ENCODE results near the gene ZNF622. TPM values are rescaled to one million over a fixed set of nuclear protein-coding genes. Genes with fewer than 3 reads are reported as not detected.

Gene ZNF622
- total and polyA plus RNA-seq, 2 of the 13 experiments (the other 11 are each of a cell fraction or from before 2014, with no cell fraction given), result 12.1 to 44.7 TPM

- TF ChIP-seq ZNF512 (CRISPR knock-in tag; IDR thresholded peaks at IDR 0.05) (no peak), ZNF879 (CRISPR knock-in tag; IDR thresholded peaks at IDR 0.05) (no peak), SP5 (CRISPR knock-in tag; IDR thresholded peaks at IDR 0.05; ENCODE audit: borderline replicate concordance, low read depth) (no peak), AGO1 (IDR thresholded peaks at IDR 0.05; ENCODE audit: low read depth, low read length, poor library complexity, severe bottlenecking) (no peak), SAFB2 (CRISPR knock-in tag; IDR thresholded peaks at IDR 0.05; ENCODE audit: borderline replicate concordance, low read depth) (no peak), NR2F2 (IDR thresholded peaks at IDR 0.05; ENCODE audit: borderline replicate concordance, low read depth) (no peak), RXRB (CRISPR knock-in tag; IDR thresholded peaks at IDR 0.05; ENCODE audit: borderline replicate concordance) (no peak), SMARCE1 (IDR thresholded peaks at IDR 0.05; ENCODE audit: borderline replicate concordance) (no peak)
Measured at GRCh38 chr5:16480821-16481538, 15.4 kb upstream of the ZNF622 start (continued).

GRCh38 chr5:16480144-16480543 lies 14.5 kb upstream of the ZNF622 start:
- no peaks in the 10 kb centered on the region for H3K79me2 ChIP-seq (ENCODE audit: insufficient read depth, low read length)
- CTCF ChIA-PET (ENCODE audit: low intra/inter-chr PET ratio, low total read pairs), result no interaction called here
- H2AFZ ChIP-seq (ENCODE audit: low read length), result no peak overlapping the region
- DNase-seq (ENCODE audit: low spot score) (no peak), FAIRE-seq (no peak), ATAC-seq (no peak)
- POLR2A ChIA-PET, result no interaction called here
- no peak overlapping the region for H3K4me3 ChIP-seq (replicated peaks in 1 of 3; ENCODE audit: insufficient read depth in 1 of 3, low read depth in 2 of 3, low read length in 3 of 3)
- no TSS peak for BruUV-seq (replicated peaks)
- no peaks in the 10 kb centered on the region for H3K9me3 ChIP-seq (ENCODE audit: low read length)
- TF ChIP-seq ZNF841 (CRISPR knock-in tag; IDR thresholded peaks at IDR 0.05; ENCODE audit: borderline replicate concordance) (no peak), HIVEP1 (CRISPR knock-in tag; IDR thresholded peaks at IDR 0.05) (no peak), ZNF644 (CRISPR knock-in tag; IDR thresholded peaks at IDR 0.05; ENCODE audit: low read depth) (no peak), ZFP62 (CRISPR knock-in tag; IDR thresholded peaks at IDR 0.05) (no peak), KAT2B (IDR thresholded peaks at IDR 0.05; ENCODE audit: borderline replicate concordance, low read depth, low read length) (no peak), ZBTB26 (CRISPR knock-in tag; IDR thresholded peaks at IDR 0.05; ENCODE audit: borderline replicate concordance) (no peak)
- no peaks in the 10 kb centered on the region for H3K36me3 ChIP-seq (replicated peaks in 1 of 2; ENCODE audit: control insufficient read depth in 1 of 2, insufficient read depth in 2 of 2, low read length in 2 of 2)
- H3K4me2 ChIP-seq (ENCODE audit: low read depth, low read length), result no peak overlapping the region
- H3K27ac ChIP-seq (ENCODE audit: extremely low read length, insufficient read depth, low read length), result no peak overlapping the region
- no peaks in the 10 kb centered on the region; a peak in 1 of 5 replicates for H3K27me3 ChIP-seq (ENCODE audit: control insufficient read depth in 1 of 2, insufficient read depth in 2 of 2, low read length in 2 of 2)
- no peak overlapping the region for H3K9ac ChIP-seq (ENCODE audit: insufficient read depth, low read depth, low read length)
- H4K20me1 ChIP-seq (ENCODE audit: insufficient read depth, low read length), result no peaks in the 10 kb centered on the region
- in situ Hi-C loops (cut with HindIII; ENCODE audit: extremely low pct_ligation_motif_present, low pct_unique_long_range_greater_than_20kb) (loop anchor here (10.0 kb wide), 1 partner anchor 185 kb away; no protein-coding TSS in a partner anchor), intact Hi-C loops (cut with micrococcal nuclease; ENCODE audit: unreplicated experiment) (no loop called here)
- H3K4me1 ChIP-seq (ENCODE audit: insufficient read depth, low read length), result no peaks in the 10 kb centered on the region

All from HepG2 (cell line).